Measurements from ENCODE around the gene NEU3.

NEU3 gene

GRCh38 chr11:75000975-75001354 is 12.2 kb downstream of the NEU3 start:
- TF ChIP-seq, protein P1, sequence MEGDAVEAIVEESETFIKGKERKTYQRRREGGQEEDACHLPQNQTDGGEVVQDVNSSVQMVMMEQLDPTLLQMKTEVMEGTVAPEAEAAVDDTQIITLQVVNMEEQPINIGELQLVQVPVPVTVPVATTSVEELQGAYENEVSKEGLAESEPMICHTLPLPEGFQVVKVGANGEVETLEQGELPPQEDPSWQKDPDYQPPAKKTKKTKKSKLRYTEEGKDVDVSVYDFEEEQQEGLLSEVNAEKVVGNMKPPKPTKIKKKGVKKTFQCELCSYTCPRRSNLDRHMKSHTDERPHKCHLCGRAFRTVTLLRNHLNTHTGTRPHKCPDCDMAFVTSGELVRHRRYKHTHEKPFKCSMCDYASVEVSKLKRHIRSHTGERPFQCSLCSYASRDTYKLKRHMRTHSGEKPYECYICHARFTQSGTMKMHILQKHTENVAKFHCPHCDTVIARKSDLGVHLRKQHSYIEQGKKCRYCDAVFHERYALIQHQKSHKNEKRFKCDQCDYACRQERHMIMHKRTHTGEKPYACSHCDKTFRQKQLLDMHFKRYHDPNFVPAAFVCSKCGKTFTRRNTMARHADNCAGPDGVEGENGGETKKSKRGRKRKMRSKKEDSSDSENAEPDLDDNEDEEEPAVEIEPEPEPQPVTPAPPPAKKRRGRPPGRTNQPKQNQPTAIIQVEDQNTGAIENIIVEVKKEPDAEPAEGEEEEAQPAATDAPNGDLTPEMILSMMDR (conservative IDR thresholded peaks at IDR 0.05; ENCODE audit: low read depth, low read length) = no peak

DNA sequence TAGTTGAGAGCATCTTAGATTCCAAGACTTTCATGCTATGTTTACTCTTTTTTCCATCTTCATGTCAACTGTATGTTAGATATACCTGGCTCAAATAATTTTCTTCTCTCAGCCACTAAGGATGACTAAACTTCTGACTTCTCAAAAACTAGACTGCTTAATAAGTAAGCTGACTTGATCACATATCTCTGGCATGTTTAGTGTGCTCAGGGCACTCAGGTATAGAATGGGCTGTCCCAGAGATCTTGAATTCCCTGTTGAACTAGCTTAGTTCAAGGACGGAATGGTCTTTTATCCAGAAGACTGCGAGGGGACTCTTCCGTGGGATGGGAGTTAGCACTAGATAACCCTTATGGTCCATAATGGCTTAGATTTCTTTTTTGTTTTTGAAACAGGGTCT is 13.0 kb downstream of the NEU3 start:
- Histone ChIP-seq H3K27me3 (ENCODE audit: insufficient read depth, low read depth) (no peaks in the 10 kb centered on the region), H3K9ac (no peak overlapping the region), H2AFZ (ENCODE audit: low read depth) (no peak overlapping the region), H3K4me1 (ENCODE audit: low read depth, poor library complexity, severe bottlenecking) (peaks cover 10% of the 10 kb centered on the region), H4K20me1 (ENCODE audit: insufficient read depth) (no peaks in the 10 kb centered on the region), H3K4me2 (no peak overlapping the region), H3K27ac (no peak overlapping the region), H3K4me3 (IDR thresholded peaks at IDR 0.05; ENCODE audit: insufficient read depth, low read depth, low read length) (no peak overlapping the region), H3K36me3 (ENCODE audit: insufficient read depth) (no peaks in the 10 kb centered on the region; the same call in 1 of the 2 replicates), H3K79me2 (ENCODE audit: insufficient read depth, low read depth) (no peaks in the 10 kb centered on the region)
- TF ChIP-seq, protein P1 (conservative IDR thresholded peaks at IDR 0.05; ENCODE audit: low read depth, low read length) = no peak

More at GRCh38 chr11:75000975-75001354, 12.2 kb downstream of the NEU3 start:
- Histone ChIP-seq H2AFZ (ENCODE audit: low read depth) (no peak overlapping the region), H3K36me3 (ENCODE audit: insufficient read depth) (no peaks in the 10 kb centered on the region; the same call in 1 of the 2 replicates), H3K4me2 (no peak overlapping the region), H3K27ac (no peak overlapping the region), H4K20me1 (ENCODE audit: insufficient read depth) (no peaks in the 10 kb centered on the region), H3K4me1 (ENCODE audit: low read depth, poor library complexity, severe bottlenecking) (peaks cover 10% of the 10 kb centered on the region), H3K9ac (no peak overlapping the region), H3K4me3 (IDR thresholded peaks at IDR 0.05; ENCODE audit: insufficient read depth, low read depth, low read length) (no peak overlapping the region), H3K79me2 (ENCODE audit: insufficient read depth, low read depth) (no peaks in the 10 kb centered on the region), H3K27me3 (ENCODE audit: insufficient read depth, low read depth) (no peaks in the 10 kb centered on the region)

DNA sequence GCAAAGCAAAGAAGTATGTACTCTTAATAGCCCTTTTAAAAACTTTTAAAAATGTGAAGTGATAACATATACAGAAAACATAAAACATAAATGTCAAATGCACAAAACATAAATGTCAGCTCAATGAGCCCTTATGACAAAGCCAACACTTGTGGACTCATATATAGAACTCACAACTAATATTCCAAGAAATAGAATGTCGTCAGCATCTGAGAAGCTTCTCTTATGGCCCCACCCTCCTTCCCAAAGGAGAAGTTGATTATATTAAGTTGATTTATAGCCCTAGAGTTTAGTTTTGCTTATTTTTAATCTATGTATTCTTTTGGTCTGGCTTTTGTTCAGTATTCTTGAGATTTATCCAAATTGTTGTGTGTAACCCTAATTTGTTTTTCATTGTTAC is 13.8 kb downstream of the NEU3 start:
- H2AFZ ChIP-seq (ENCODE audit: low read depth) = no peak overlapping the region

DNA sequence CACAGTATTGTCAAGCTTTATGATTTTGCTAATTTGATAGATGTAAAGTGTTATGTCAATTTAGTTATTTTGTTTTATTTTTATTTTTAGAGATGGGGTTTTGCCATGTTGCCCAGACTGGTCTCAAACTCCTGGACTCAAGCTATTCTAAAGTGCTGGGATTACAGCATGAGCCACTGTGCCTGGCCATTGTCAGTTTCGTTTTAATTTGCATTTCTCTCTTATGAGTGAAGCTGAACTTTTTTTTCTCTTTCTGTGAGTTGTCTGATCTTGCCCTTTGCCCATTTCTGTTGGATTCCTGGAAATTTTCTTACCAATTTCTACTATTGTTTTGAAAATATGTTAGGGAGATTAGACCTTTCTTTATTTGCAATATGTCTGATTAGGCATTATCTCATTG is 15.5 kb downstream of the NEU3 start:
- Histone ChIP-seq H3K36me3 (ENCODE audit: insufficient read depth) (no peaks in the 10 kb centered on the region; the same call in 1 of the 2 replicates), H3K27ac (no peak overlapping the region), H4K20me1 (ENCODE audit: insufficient read depth) (no peaks in the 10 kb centered on the region), H3K4me1 (ENCODE audit: low read depth, poor library complexity, severe bottlenecking) (peaks cover 10% of the 10 kb centered on the region), H3K4me2 (no peak overlapping the region), H3K9ac (no peak overlapping the region), H2AFZ (ENCODE audit: low read depth) (no peak overlapping the region), H3K27me3 (ENCODE audit: insufficient read depth, low read depth) (no peaks in the 10 kb centered on the region), H3K79me2 (ENCODE audit: insufficient read depth, low read depth) (no peaks in the 10 kb centered on the region), H3K4me3 (IDR thresholded peaks at IDR 0.05; ENCODE audit: insufficient read depth, low read depth, low read length) (no peak overlapping the region)
- TF ChIP-seq, protein P1 (conservative IDR thresholded peaks at IDR 0.05; ENCODE audit: low read depth, low read length) = no peak

More for the DNA sequence above, 13.8 kb downstream of the NEU3 start:
- Histone ChIP-seq H4K20me1 (ENCODE audit: insufficient read depth) (no peaks in the 10 kb centered on the region), H3K4me3 (IDR thresholded peaks at IDR 0.05; ENCODE audit: insufficient read depth, low read depth, low read length) (no peak overlapping the region), H3K36me3 (ENCODE audit: insufficient read depth) (no peaks in the 10 kb centered on the region; the same call in 1 of the 2 replicates), H3K79me2 (ENCODE audit: insufficient read depth, low read depth) (no peaks in the 10 kb centered on the region), H3K4me1 (ENCODE audit: low read depth, poor library complexity, severe bottlenecking) (peaks cover 10% of the 10 kb centered on the region), H3K27ac (no peak overlapping the region), H3K27me3 (ENCODE audit: insufficient read depth, low read depth) (no peaks in the 10 kb centered on the region), H3K4me2 (no peak overlapping the region), H3K9ac (no peak overlapping the region)
- TF ChIP-seq, protein P1 (conservative IDR thresholded peaks at IDR 0.05; ENCODE audit: low read depth, low read length) = no peak

All from KMS-11 (cell line).